H1 (cell line): ENCODE results near the gene SCNN1B. TPM values are rescaled to one million over a fixed set of nuclear protein-coding genes. Genes with fewer than 3 reads are reported as not detected.

Experiments used
- CTCF ChIA-PET: fragments of 300-600 bp; sonication (Branson Sonifier 250); formaldehyde crosslinking; loops from one replicate; lab custom pipeline; 2021; ENCODE audit not compliant: partially characterized antibody; lab: Charles Lee
- POLR2A ChIA-PET: fragments of 300-600 bp; sonication (Branson Sonifier 250); formaldehyde crosslinking; loops from one replicate; lab custom pipeline; 2021; ENCODE audit warnings: inconsistent platforms; ENCODE audit not compliant: partially characterized antibody; lab: Charles Lee
- DNase-seq, 2 experiments: peaks; one replicate each; pipeline versions ENCODE4 v3.0.0 to v3.0.0-alpha.2; 2010 to 2022; ENCODE audit warnings: low spot score in 2 of 2, low read depth in 1 of 2, mixed read lengths in 1 of 2
- FAIRE-seq: peaks from 2 replicates; lab custom pipeline; 2011; peaks lifted over from hg19 to GRCh38; lab: Jason Lieb, UNC
- H2AFZ ChIP-seq: 2 replicates; pipeline ENCODE4 v1.8.1; 2012; ENCODE audit warnings: low read length, inconsistent platforms
- H2AK5ac ChIP-seq: 2 replicates; pipeline ENCODE4 v1.6.1; 2013; ENCODE audit warnings: low read depth, low read length
- H2BK120ac ChIP-seq: replicated peaks from 2 replicates; pipeline ENCODE3; 2013; ENCODE audit warnings: low read depth, low read length, inconsistent platforms
- H2BK12ac ChIP-seq: 2 replicates; pipeline ENCODE4 v1.6.1; 2013; ENCODE audit warnings: low read depth, low read length
- H2BK15ac ChIP-seq: 2 replicates; pipeline ENCODE4 v1.6.1; 2013; ENCODE audit warnings: low read length
- H2BK20ac ChIP-seq: 2 replicates; pipeline ENCODE4 v1.6.1; 2013; ENCODE audit warnings: low read length
- H2BK5ac ChIP-seq: 2 replicates; pipeline ENCODE4 v1.6.1; 2013; ENCODE audit warnings: low read depth, low read length
- H3K14ac ChIP-seq: 2 replicates; pipeline ENCODE4 v1.6.1; 2013; ENCODE audit warnings: inconsistent platforms; ENCODE audit not compliant: insufficient read length
- H3K18ac ChIP-seq: 2 replicates; pipeline ENCODE4 v1.6.1; 2013; ENCODE audit warnings: low read length; ENCODE audit errors: extremely low read depth
- H3K23ac ChIP-seq: 2 replicates; pipeline ENCODE4 v1.6.1; 2013; ENCODE audit warnings: inconsistent platforms; ENCODE audit not compliant: insufficient read length
- H3K23me2 ChIP-seq: 2 replicates; pipeline ENCODE4 v1.6.1; 2013; ENCODE audit warnings: low read depth, low read length
- H3K27ac ChIP-seq: 2 replicates; pipeline ENCODE4 v1.6.1; 2011; ENCODE audit warnings: low read depth, low read length, inconsistent platforms
- H3K27me3 ChIP-seq, 4 experiments: replicated peaks in 1 of 4; 1 replicate in 1 of 4; 2 replicates in 3 of 4; pipeline versions ENCODE4 v1.6.1 to v1.8.1; 2011 to 2013; ENCODE audit warnings: low read length in 3 of 4, mild to moderate bottlenecking in 3 of 4, inconsistent platforms in 2 of 4, mixed read lengths in 2 of 4, moderate library complexity in 1 of 4; ENCODE audit not compliant: control insufficient read depth in 3 of 4, insufficient read depth in 3 of 4; ENCODE audit errors: extremely low read depth in 1 of 4
- H3K36me3 ChIP-seq, 4 experiments: 2 replicates each; pipeline versions ENCODE4 v1.6.1 to v1.8.1; 2011 to 2013; ENCODE audit warnings: mild to moderate bottlenecking in 4 of 4, low read length in 3 of 4, moderate library complexity in 2 of 4, control low read depth in 1 of 4, inconsistent platforms in 1 of 4; ENCODE audit not compliant: insufficient read depth in 4 of 4, control insufficient read depth in 2 of 4
- H3K4ac ChIP-seq: replicated peaks from 2 replicates; pipeline ENCODE3; 2013; ENCODE audit warnings: low read length, low read depth, mixed read lengths, inconsistent platforms; ENCODE audit not compliant: insufficient read length
- H3K4me1 ChIP-seq, 4 experiments: replicated peaks in 1 of 4; 1 replicate in 1 of 4; 2 replicates in 3 of 4; pipeline versions ENCODE4 v1.6.1 to v1.8.1; 2011 to 2013; ENCODE audit warnings: low read length in 3 of 4, inconsistent platforms in 2 of 4, mixed read lengths in 1 of 4; ENCODE audit not compliant: insufficient read depth in 4 of 4, control insufficient read depth in 3 of 4
- H3K4me2 ChIP-seq, 2 experiments: 2 replicates each; pipeline versions ENCODE4 v1.6.1 to v1.8.1; 2011 to 2013; ENCODE audit warnings: low read depth in 2 of 2, low read length in 2 of 2, control low read depth in 1 of 2, inconsistent platforms in 1 of 2, mild to moderate bottlenecking in 1 of 2; ENCODE audit not compliant: insufficient read depth in 1 of 2
- H3K4me3 ChIP-seq, 4 experiments: fragments of 200-600, 300-600 bp in 1 of 4; sonication (generic), shearing (Covaris generic), sonication (Bioruptor Twin) in 1 of 4; 2 replicates each; pipeline versions ENCODE4 v1.5.1 to v1.8.1; 2011 to 2016; ENCODE audit warnings: low read length in 4 of 4, low read depth in 3 of 4, control low read depth in 2 of 4, inconsistent platforms in 2 of 4, mild to moderate bottlenecking in 2 of 4, mixed read lengths in 1 of 4, moderate library complexity in 1 of 4; ENCODE audit not compliant: insufficient read depth in 2 of 4; ENCODE audit errors: extremely low read depth in 1 of 4
- H3K56ac ChIP-seq: replicated peaks from 2 replicates; pipeline ENCODE3; 2013; ENCODE audit warnings: low read depth, mild to moderate bottlenecking, mixed read lengths, low read length, inconsistent platforms; ENCODE audit not compliant: insufficient read length
- H3K79me1 ChIP-seq: 2 replicates; pipeline ENCODE4 v1.6.1; 2013; ENCODE audit warnings: low read depth, low read length, control low read depth
- H3K79me2 ChIP-seq, 2 experiments: 2 replicates each; pipeline versions ENCODE4 v1.6.1 to v1.8.1; 2012 to 2013; ENCODE audit warnings: low read length in 2 of 2, mild to moderate bottlenecking in 2 of 2, inconsistent platforms in 1 of 2; ENCODE audit not compliant: insufficient read depth in 2 of 2, control insufficient read depth in 1 of 2
- H3K9ac ChIP-seq, 4 experiments: replicated peaks in 1 of 4; 1 replicate in 1 of 4; 2 replicates in 3 of 4; pipeline versions ENCODE4 v1.6.1 to v1.8.1; 2011 to 2013; ENCODE audit warnings: low read depth in 3 of 4, low read length in 3 of 4, control low read depth in 2 of 4, mild to moderate bottlenecking in 2 of 4, moderate library complexity in 2 of 4, inconsistent platforms in 1 of 4; ENCODE audit errors: extremely low read depth in 1 of 4
- H3K9me3 ChIP-seq, 2 experiments: 2 replicates each; pipeline versions ENCODE4 v1.6.1 to v1.8.1; 2012 to 2013; ENCODE audit warnings: mild to moderate bottlenecking in 2 of 2, moderate library complexity in 2 of 2, control low read depth in 1 of 2, inconsistent platforms in 1 of 2, low read depth in 1 of 2, low read length in 1 of 2, mixed read lengths in 1 of 2; ENCODE audit not compliant: insufficient read depth in 2 of 2
- H4K20me1 ChIP-seq, 2 experiments: replicated peaks in 1 of 2; 2 replicates each; pipeline versions ENCODE3 to v1.8.1; 2011 to 2013; ENCODE audit warnings: inconsistent platforms in 2 of 2, low read length in 2 of 2, mild to moderate bottlenecking in 1 of 2; ENCODE audit not compliant: insufficient read depth in 2 of 2, control insufficient read depth in 1 of 2
- H4K5ac ChIP-seq: 2 replicates; pipeline ENCODE4 v1.6.1; 2013; ENCODE audit warnings: low read length, low read depth, mixed read lengths, inconsistent platforms; ENCODE audit not compliant: insufficient read length
- H4K8ac ChIP-seq: 2 replicates; pipeline ENCODE4 v1.8.0; 2013; ENCODE audit warnings: mild to moderate bottlenecking, moderate library complexity, low read length, inconsistent platforms; ENCODE audit not compliant: insufficient read depth; ENCODE audit errors: extremely low read depth
- H4K91ac ChIP-seq: replicated peaks from 2 replicates; pipeline ENCODE3; 2013; ENCODE audit warnings: low read length, mixed read lengths, inconsistent platforms; ENCODE audit not compliant: insufficient read length
- CBX5 ChIP-seq: fragments of 300-800, 300-1000 bp; sonication (generic); IDR thresholded peaks from 2 replicates; pipeline ENCODE4 v1.7.1; 2016; ENCODE audit warnings: antibody characterized with exemption, low read length, low read depth
- EGR1 ChIP-seq: IDR thresholded peaks from 2 replicates; pipeline ENCODE4 v1.6.1; 2011; ENCODE audit warnings: low read depth, low read length, borderline replicate concordance
- JUN ChIP-seq: IDR thresholded peaks from 2 replicates; pipeline ENCODE4 v1.6.1; 2011; ENCODE audit warnings: low read depth, mild to moderate bottlenecking, improper control_type of control experiment, low read length
- JUND ChIP-seq: IDR thresholded peaks from 2 replicates; pipeline ENCODE4 v1.6.1; 2011; ENCODE audit warnings: mild to moderate bottlenecking, improper control_type of control experiment, low read length
- MAX ChIP-seq: IDR thresholded peaks from 2 replicates; pipeline ENCODE4 v1.6.1; 2012; ENCODE audit warnings: inconsistent platforms
- POLR2AphosphoS5 ChIP-seq: IDR thresholded peaks from 2 replicates; pipeline ENCODE4 v1.6.1; 2011; ENCODE audit warnings: low read depth, low read length
- RNF2 ChIP-seq: fragments of 200-900, 300-1000 bp; sonication (generic); IDR thresholded peaks from 2 replicates; pipeline ENCODE4 v1.7.1; 2016; ENCODE audit warnings: borderline replicate concordance, low read depth, mild to moderate bottlenecking, antibody characterized with exemption, low read length; ENCODE audit not compliant: poor library complexity, severe bottlenecking; ENCODE audit errors: missing control alignments
- SP1 ChIP-seq: IDR thresholded peaks from 2 replicates; pipeline ENCODE4 v1.6.1; 2011; ENCODE audit warnings: low read depth, low read length
- WGBS, 2 experiments: shearing (Covaris generic) in 1 of 2; methylation state at CpG; one replicate each; pipeline versions ENCODE4 v1.1.6 to v1.1.7; 2013 to 2015; ENCODE audit warnings: low lambda C conversion rate in 2 of 2, mixed read lengths in 2 of 2, inconsistent platforms in 1 of 2, low coverage in 1 of 2, missing lambda C conversion rate in 1 of 2; ENCODE audit not compliant: insufficient replicate concordance in 2 of 2, insufficient coverage in 1 of 2, insufficient read length in 1 of 2; ENCODE audit errors: extremely low coverage in 1 of 2, missing lambda C conversion rate in 1 of 2; 5-methylcytosine and 5-hydroxymethylcytosine counted together
- polyA plus RNA-seq, 7 experiments: library from polyadenylated mRNA; depleted of rRNA in 3 of 7; stranded (reverse) in 5 of 7; unstranded in 2 of 7; fragments of >200 nt in 5 of 7; fragments of 200-250 nt in 2 of 7; gene quantifications; 1 replicate in 5 of 7; 2 replicates in 1 of 7; 4 replicates in 1 of 7; pipeline versions ENCODE4 v1.2.1 to v1.2.3, GENCODE V29; 2011 to 2013; ENCODE audit warnings: missing spikeins in 2 of 7, mixed read lengths in 2 of 7
- total RNA-seq: library from RNA; stranded (reverse); fragmentation: NEBNext Ultra II Directional; extraction: Animal tissue kit (Norgen Biotek cat#: 25700); gene quantifications from 2 replicates; pipeline ENCODE4 v1.2.1, GENCODE V29; 2021

Gene SCNN1B
- total and polyA plus RNA-seq, 2 of the 8 experiments (the other 6 are each of a cell fraction or from before 2014, with no cell fraction given) = 0.20 to 0.95 TPM

GRCh38 chr16:23282568-23282967 lies 19.5 kb upstream of the SCNN1B start:
- WGBS, 2 experiments = 57% methylated on average over 1 of the region's 1 CpG; no CpG with 5 or more reads in 1 of the 2 experiments
- H3K79me1 ChIP-seq = no peaks in the 10 kb centered on the region
- no peak overlapping the region for H4K5ac ChIP-seq
- H3K56ac ChIP-seq = no peak overlapping the region
- CTCF ChIA-PET = interaction anchor here (1.1 to 1.5 kb wide), 2 partner anchors 13 to 154 kb away, joined by 3 to 5 read pairs; no protein-coding TSS in a partner anchor
- POLR2A ChIA-PET = interaction anchor here (1.2 kb wide), 1 partner anchor 97 kb away, joined by 3 read pairs; no protein-coding TSS in a partner anchor
- no peak overlapping the region for H4K8ac ChIP-seq
- 0 out of 7 replicates have a peak, but pooled peaks cover 0 to 2% (median 0%) of the 10 kb centered on the region in 4 experiments for H3K27me3 ChIP-seq
- H3K9me3 ChIP-seq = no peaks in the 10 kb centered on the region
- H2BK5ac ChIP-seq = no peak overlapping the region
- H3K27ac ChIP-seq = no peak overlapping the region
- FAIRE-seq = no peak
- no peak overlapping the region for H3K4ac ChIP-seq
- no peaks in the 10 kb centered on the region for H3K36me3 ChIP-seq
- no peak overlapping the region for H2BK12ac ChIP-seq
- 0 out of 2 replicates have a peak overlapping the region, but pooled peaks have one; percentile 31 for H2BK15ac ChIP-seq
- no peak overlapping the region for H2BK20ac ChIP-seq
- H3K9ac ChIP-seq = no peak overlapping the region
- DNase-seq = no peak
- H3K23ac ChIP-seq = no peak overlapping the region
- no peak overlapping the region for H2BK120ac ChIP-seq
- no peak overlapping the region for H4K91ac ChIP-seq
- H3K18ac ChIP-seq = no peak overlapping the region
- H3K4me1 ChIP-seq = peaks cover 0 to 6% (median 0%) of the 10 kb centered on the region in 4 experiments; a peak in 3 of 7 replicates
- H2AK5ac ChIP-seq = 0 out of 2 replicates have a peak overlapping the region, but pooled peaks have one; percentile 60
- no peaks in the 10 kb centered on the region for H3K79me2 ChIP-seq
- H3K23me2 ChIP-seq = no peaks in the 10 kb centered on the region; the same call in 1 of the 2 replicates
- no peak overlapping the region for H3K4me2 ChIP-seq
- no peak overlapping the region for H2AFZ ChIP-seq
- H3K4me3 ChIP-seq = no peak overlapping the region
- H4K20me1 ChIP-seq = no peaks in the 10 kb centered on the region
- H3K14ac ChIP-seq = no peak overlapping the region
- TF ChIP-seq EGR1 (no peak), CBX5 (no peak), JUN (no peak), JUND (no peak), SP1 (no peak), RNF2 (no peak), MAX (no peak), POLR2AphosphoS5 (no peak)
